Astrocyte of the spinal cord (primary cell): ENCODE measurements around the gene SKA2.

Source experiments
- DNase-seq: peaks from one replicate; pipeline ENCODE4 v3.0.0; 2011; ENCODE audit warnings: low read depth, low spot score
- H3K4me3 ChIP-seq: 2 replicates; pipeline ENCODE4 v1.5.1; 2011; ENCODE audit warnings: low read depth, mild to moderate bottlenecking, low read length, moderate library complexity
- in situ Hi-C: cut with HindIII; loops from 2 replicates; pipeline ENCODE4 v1.10.0; 2017; ENCODE audit warnings: low sequenced_read_pairs
- TF ChIP-seq, protein P1 (sequence below): IDR thresholded peaks from 2 replicates; pipeline ENCODE4 v1.5.1; 2012; ENCODE audit warnings: low read depth, mild to moderate bottlenecking, low read length, inconsistent platforms

Gene SKA2

DNA sequence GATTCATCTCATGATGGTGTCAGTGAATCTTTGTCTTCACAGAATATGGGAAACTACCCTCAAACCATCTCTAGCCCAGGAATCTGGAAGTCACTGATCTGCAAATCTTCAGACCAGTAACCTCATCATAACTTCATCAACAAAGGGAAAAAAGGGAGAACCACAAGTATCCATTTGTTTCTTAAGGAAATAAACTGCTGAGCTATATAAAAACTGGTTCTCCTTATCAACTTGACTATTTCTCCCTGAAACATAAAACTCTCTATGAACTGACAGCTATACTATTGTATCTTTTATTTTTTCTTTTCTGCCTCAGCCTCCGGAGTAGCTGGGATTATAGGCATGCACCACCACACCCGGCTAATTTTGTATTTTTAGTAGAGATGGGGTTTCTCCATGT is 87.6 kb downstream of the SKA2 start:
- DNase-seq: no peak
- TF ChIP-seq, protein P1, sequence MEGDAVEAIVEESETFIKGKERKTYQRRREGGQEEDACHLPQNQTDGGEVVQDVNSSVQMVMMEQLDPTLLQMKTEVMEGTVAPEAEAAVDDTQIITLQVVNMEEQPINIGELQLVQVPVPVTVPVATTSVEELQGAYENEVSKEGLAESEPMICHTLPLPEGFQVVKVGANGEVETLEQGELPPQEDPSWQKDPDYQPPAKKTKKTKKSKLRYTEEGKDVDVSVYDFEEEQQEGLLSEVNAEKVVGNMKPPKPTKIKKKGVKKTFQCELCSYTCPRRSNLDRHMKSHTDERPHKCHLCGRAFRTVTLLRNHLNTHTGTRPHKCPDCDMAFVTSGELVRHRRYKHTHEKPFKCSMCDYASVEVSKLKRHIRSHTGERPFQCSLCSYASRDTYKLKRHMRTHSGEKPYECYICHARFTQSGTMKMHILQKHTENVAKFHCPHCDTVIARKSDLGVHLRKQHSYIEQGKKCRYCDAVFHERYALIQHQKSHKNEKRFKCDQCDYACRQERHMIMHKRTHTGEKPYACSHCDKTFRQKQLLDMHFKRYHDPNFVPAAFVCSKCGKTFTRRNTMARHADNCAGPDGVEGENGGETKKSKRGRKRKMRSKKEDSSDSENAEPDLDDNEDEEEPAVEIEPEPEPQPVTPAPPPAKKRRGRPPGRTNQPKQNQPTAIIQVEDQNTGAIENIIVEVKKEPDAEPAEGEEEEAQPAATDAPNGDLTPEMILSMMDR: no peak
- no peak overlapping the region for H3K4me3 ChIP-seq
- in situ Hi-C loops: no loop called here

DNA sequence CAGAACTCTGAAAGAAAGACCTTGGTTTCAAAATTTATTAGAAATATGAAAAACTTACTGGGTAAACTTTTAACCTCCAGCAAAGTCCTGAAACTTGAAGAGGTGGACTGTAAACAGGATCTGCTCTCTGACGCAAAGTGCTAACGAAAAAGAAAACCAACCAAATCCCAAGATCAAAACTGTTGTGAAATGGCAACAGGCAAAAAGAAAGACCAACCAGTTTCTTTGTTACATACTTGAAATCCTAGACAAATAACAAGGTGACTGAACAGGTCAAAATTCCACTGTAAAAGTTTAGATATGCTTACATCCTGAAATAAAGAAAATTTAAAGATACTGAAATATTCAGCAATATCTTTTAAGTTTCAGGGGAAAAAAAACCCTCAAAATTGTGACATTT is 92.5 kb downstream of the SKA2 start:
- TF ChIP-seq, protein P1: no peak
- in situ Hi-C loops: no loop called here
- no peak for DNase-seq
- no peak overlapping the region for H3K4me3 ChIP-seq
